OCI-LY3 (cell line): Measurements from ENCODE around the gene CLDN12.

Experiments
- H2AFZ ChIP-seq: fragments of 200-600, 300-600 bp; shearing (Covaris generic); 2 replicates; pipeline ENCODE4 v1.6.0; 2014; ENCODE audit warnings: antibody characterized with exemption, low read depth, low read length
- H3K27ac ChIP-seq: fragments of 200-600, 300-600 bp; sonication (generic); 2 replicates; pipeline ENCODE4 v1.5.1; 2014; ENCODE audit warnings: mild to moderate bottlenecking, low read length, moderate library complexity, mixed read lengths
- H3K27me3 ChIP-seq: fragments of 200-600, 300-600 bp; sonication (generic); 2 replicates; pipeline ENCODE4 v1.6.1; 2014; ENCODE audit warnings: low read depth, low read length, mixed read lengths
- H3K36me3 ChIP-seq: fragments of 200-600, 300-600 bp; sonication (generic); replicated peaks from 2 replicates; pipeline ENCODE3; 2014; ENCODE audit warnings: low read depth, low read length, mixed read lengths
- H3K4me1 ChIP-seq: fragments of 300-600, 200-600 bp; sonication (generic); 2 replicates; pipeline ENCODE4 v1.6.1; 2014; ENCODE audit warnings: low read length, mixed read lengths
- H3K4me2 ChIP-seq: fragments of 200-600, 300-600 bp; sonication (generic); 2 replicates; pipeline ENCODE4 v1.6.1; 2014; ENCODE audit warnings: low read length, mixed read lengths
- H3K4me3 ChIP-seq: fragments of 300-600, 200-600 bp; sonication (generic); 2 replicates; pipeline ENCODE4 v1.5.1; 2014; ENCODE audit warnings: antibody characterized with exemption, mild to moderate bottlenecking, low read length, moderate library complexity
- H3K79me2 ChIP-seq: fragments of 300-600, 200-600 bp; shearing (Covaris generic); 2 replicates; pipeline ENCODE4 v1.6.1; 2014; ENCODE audit warnings: mild to moderate bottlenecking, low read length, mixed read lengths
- H3K9ac ChIP-seq: fragments of 300-600, 200-600 bp; shearing (Covaris generic); 2 replicates; pipeline ENCODE4 v1.6.0; 2014; ENCODE audit warnings: mild to moderate bottlenecking, low read length, moderate library complexity
- H3K9me3 ChIP-seq: fragments of 200-600, 300-600 bp; shearing (Covaris generic); 2 replicates; pipeline ENCODE4 v1.6.1; 2014; ENCODE audit warnings: low read length, mixed read lengths; ENCODE audit not compliant: insufficient read depth
- H4K20me1 ChIP-seq: fragments of 200-600, 300-600 bp; sonication (generic); 2 replicates; pipeline ENCODE4 v1.6.1; 2016; ENCODE audit warnings: low read length, mixed read lengths; ENCODE audit not compliant: insufficient read depth
- CTCF ChIP-seq: fragments of 200-600, 300-600 bp; sonication (generic); IDR thresholded peaks from 2 replicates; pipeline ENCODE4 v1.5.1; 2014; ENCODE audit warnings: antibody characterized with exemption, low read length, low read depth
- EZH2phosphoT487 ChIP-seq: fragments of 200-600 bp; shearing (Covaris generic); IDR thresholded peaks from 2 replicates; pipeline ENCODE4 v1.6.1; 2018; ENCODE audit warnings: antibody characterized with exemption, mixed run types, low read depth

Gene CLDN12

GRCh38 chr7:90384433-90384832 is 18.8 kb upstream of the CLDN12 start:
- Histone ChIP-seq H3K27ac (no peak overlapping the region), H4K20me1 (no peaks in the 10 kb centered on the region), H2AFZ (no peak overlapping the region), H3K4me2 (no peak overlapping the region), H3K4me3 (no peak overlapping the region), H3K79me2 (no peaks in the 10 kb centered on the region), H3K27me3 (no peaks in the 10 kb centered on the region), H3K9me3 (no peaks in the 10 kb centered on the region), H3K9ac (no peak overlapping the region), H3K4me1 (no peaks in the 10 kb centered on the region), H3K36me3 (peaks cover 38% of the 10 kb centered on the region)
- TF ChIP-seq EZH2phosphoT487 (no peak), CTCF (no peak)

- no peak overlapping the region for H2AFZ ChIP-seq
- H3K4me1 ChIP-seq: no peaks in the 10 kb centered on the region
- no peaks in the 10 kb centered on the region for H3K27me3 ChIP-seq
- H3K27ac ChIP-seq: no peak overlapping the region
- H4K20me1 ChIP-seq: no peaks in the 10 kb centered on the region
- H3K9ac ChIP-seq: no peak overlapping the region
- no peak overlapping the region for H3K4me2 ChIP-seq
- H3K36me3 ChIP-seq: peaks cover 20% of the 10 kb centered on the region
- TF ChIP-seq CTCF: no peak
- no peaks in the 10 kb centered on the region for H3K9me3 ChIP-seq
- no peak overlapping the region for H3K4me3 ChIP-seq
- H3K79me2 ChIP-seq: no peaks in the 10 kb centered on the region
These were observed 15.6 kb upstream of the CLDN12 start for GRCh38 chr7:90387470-90388240.

- no peak overlapping the region for H3K4me2 ChIP-seq
- H3K79me2 ChIP-seq: no peaks in the 10 kb centered on the region
- no peaks in the 10 kb centered on the region for H3K9me3 ChIP-seq
- H3K27me3 ChIP-seq: no peaks in the 10 kb centered on the region
- H4K20me1 ChIP-seq: no peaks in the 10 kb centered on the region
- no peak overlapping the region for H3K4me3 ChIP-seq
- no peak overlapping the region for H3K9ac ChIP-seq
- no peak overlapping the region for H3K27ac ChIP-seq
- no peak for TF ChIP-seq CTCF
- TF ChIP-seq EZH2phosphoT487: no peak
- H3K36me3 ChIP-seq: peaks cover 16% of the 10 kb centered on the region
- no peaks in the 10 kb centered on the region for H3K4me1 ChIP-seq
- H2AFZ ChIP-seq: no peak overlapping the region
These were observed 12.3 kb upstream of the CLDN12 start for GRCh38 chr7:90390926-90391325.

GRCh38 chr7:90391488-90391887 is 11.8 kb upstream of the CLDN12 start:
- Histone ChIP-seq H3K9me3 (no peaks in the 10 kb centered on the region), H3K4me3 (no peak overlapping the region), H4K20me1 (no peaks in the 10 kb centered on the region), H3K27ac (no peak overlapping the region), H3K4me2 (no peak overlapping the region), H3K9ac (no peak overlapping the region), H3K4me1 (no peaks in the 10 kb centered on the region), H3K27me3 (no peaks in the 10 kb centered on the region), H3K79me2 (no peaks in the 10 kb centered on the region), H2AFZ (no peak overlapping the region), H3K36me3 (peaks cover 10% of the 10 kb centered on the region)
- no peak for TF ChIP-seq CTCF
- TF ChIP-seq EZH2phosphoT487: no peak
